ENCODE results near the gene MSLN. TPM values are rescaled to one million over a fixed set of nuclear protein-coding genes. Genes with fewer than 3 reads are reported as not detected.

MSLN gene
- total RNA-seq, 2 experiments from 2014 or later = not detected

DNA sequence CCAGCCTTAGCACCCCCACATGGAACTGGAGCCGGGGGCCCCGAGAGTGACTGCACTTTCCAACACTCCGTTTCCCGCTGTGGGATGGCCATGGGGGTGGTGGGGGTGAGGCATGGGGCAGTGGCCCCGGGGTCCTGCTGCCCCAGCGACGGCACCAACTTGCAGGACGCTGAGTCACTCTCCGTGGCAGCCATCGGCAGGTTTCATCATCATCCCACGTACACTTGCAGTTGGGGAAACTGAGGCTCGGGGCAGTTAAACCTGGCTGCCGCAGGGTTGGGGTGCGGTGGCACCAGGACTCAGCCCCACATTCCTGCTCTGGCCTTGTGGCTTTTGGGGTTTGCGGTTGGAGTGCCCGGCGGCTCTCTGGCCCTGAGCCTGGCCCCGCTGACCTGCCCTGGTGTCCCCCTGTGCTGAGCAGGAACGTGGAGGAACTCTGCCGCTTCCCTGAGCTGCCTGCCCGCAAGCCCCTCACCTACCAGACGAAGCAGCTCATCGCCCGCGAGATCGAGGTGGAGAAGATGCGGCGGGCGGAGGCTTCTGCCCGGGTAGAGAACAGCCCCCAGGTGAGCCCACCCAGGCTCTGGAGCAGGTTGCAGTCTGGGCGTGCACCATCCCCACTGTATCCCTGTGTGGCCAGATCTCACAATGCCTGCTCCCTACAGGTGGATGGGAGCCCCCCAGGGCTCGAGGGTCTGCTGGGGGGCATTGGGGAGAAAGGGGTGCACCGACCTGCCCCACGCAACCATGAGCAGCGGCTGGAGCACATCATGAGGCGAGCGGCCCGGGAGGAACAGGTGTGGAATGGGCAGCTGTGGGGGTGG lies 36.0 kb downstream of the MSLN start:
- Mint-ChIP-seq H3K27ac (no peak overlapping the region), H3K27me3 (no peaks in the 10 kb centered on the region), H3K4me1 (peaks cover 2% of the 10 kb centered on the region), H3K36me3 (ENCODE audit: low read depth) (peaks cover 19% of the 10 kb centered on the region), H3K4me3 (no peak overlapping the region), H3K9me3 (ENCODE audit: low read depth) (no peaks in the 10 kb centered on the region)
- intact Hi-C loops (cut with DNase I, micrococcal nuclease) = no loop called here
- no peak for DNase-seq
- ChIA-PET CTCF (no interaction called here), POLR2A (no interaction called here)
- ATAC-seq = no peak

DNA sequence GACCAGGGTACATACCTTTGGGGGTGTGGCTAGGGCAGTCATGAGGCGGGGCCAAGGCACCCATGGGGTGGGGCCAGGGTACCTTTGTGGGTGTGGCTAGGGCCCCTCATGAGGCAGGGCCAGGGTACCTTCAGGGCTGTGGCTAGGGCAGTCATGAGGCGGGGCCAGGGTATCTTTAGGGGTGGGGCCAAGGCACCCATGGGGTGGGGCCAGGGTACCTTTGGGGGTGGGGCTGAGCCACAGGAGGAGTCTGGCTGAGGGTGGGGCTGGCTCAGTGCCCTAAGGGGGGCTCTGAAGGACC lies 36.5 kb downstream of the MSLN start:
- CTCF ChIA-PET = no interaction called here
- Mint-ChIP-seq H3K27me3 (peaks cover 1% of the 10 kb centered on the region), H3K9me3 (ENCODE audit: low read depth) (no peaks in the 10 kb centered on the region), H3K4me1 (peaks cover 2% of the 10 kb centered on the region), H3K4me3 (no peak overlapping the region), H3K27ac (no peak overlapping the region), H3K36me3 (ENCODE audit: low read depth) (peaks cover 15% of the 10 kb centered on the region)
- ATAC-seq (peak; percentile 71), DNase-seq (peak; percentile 58)
- POLR2A ChIA-PET = no interaction called here
- intact Hi-C loops (cut with DNase I, micrococcal nuclease) = no loop called here

DNA sequence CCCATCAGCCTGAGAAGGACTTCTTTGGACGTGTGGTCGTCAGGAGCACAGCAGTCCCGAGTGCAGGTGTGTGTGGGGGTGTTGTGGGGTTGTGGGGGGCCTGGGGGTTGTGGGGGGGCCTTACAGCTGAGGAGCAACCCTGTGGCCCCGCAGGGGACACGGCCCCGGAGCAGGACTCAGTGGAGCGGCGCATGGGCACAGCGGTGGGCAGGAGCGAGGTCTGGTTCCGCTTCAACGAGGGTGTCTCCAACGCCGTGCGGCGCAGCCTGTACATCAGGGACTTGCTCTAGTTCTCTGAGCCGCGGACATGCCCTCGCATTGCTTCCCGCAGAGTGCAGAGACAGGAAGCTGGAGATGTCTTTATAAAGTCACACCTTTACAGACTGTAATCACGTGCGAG lies 37.2 kb downstream of the MSLN start:
- ATAC-seq (no peak), DNase-seq (no peak)
- Mint-ChIP-seq H3K4me3 (no peak overlapping the region), H3K27ac (no peak overlapping the region), H3K9me3 (ENCODE audit: low read depth) (no peaks in the 10 kb centered on the region), H3K4me1 (peaks cover 2% of the 10 kb centered on the region), H3K36me3 (ENCODE audit: low read depth) (peaks cover 15% of the 10 kb centered on the region), H3K27me3 (peaks cover 2% of the 10 kb centered on the region)
- intact Hi-C loops (cut with DNase I, micrococcal nuclease) = no loop called here
- CTCF ChIA-PET = no interaction called here
- POLR2A ChIA-PET = no interaction called here

DNA sequence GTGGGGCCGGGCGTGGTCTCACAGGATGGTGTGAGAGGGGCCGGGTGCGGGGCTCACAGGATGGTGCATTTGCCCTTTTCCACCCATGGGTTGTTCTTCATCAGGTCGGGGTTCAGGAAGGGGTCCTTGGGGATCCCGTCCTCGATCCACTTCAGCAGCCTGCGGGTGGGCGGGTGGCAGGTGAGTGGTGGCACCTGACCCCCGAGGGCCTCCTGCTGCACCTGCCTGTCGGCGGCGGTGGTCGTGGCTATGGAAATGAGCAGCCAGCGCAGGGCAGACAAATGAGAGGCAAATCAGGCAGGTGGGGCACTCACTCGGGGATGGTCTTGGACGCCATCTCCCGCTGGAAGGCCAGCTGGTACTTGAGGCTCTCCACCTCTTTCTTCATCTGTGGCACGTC lies 38.1 kb downstream of the MSLN start:
- DNase-seq (no peak), ATAC-seq (no peak)
- Mint-ChIP-seq H3K27me3 (peaks cover 2% of the 10 kb centered on the region), H3K36me3 (ENCODE audit: low read depth) (peaks cover 15% of the 10 kb centered on the region), H3K4me1 (peaks cover 2% of the 10 kb centered on the region), H3K9me3 (ENCODE audit: low read depth) (no peaks in the 10 kb centered on the region), H3K27ac (no peak overlapping the region), H3K4me3 (no peak overlapping the region)
- intact Hi-C loops (cut with DNase I, micrococcal nuclease) = no loop called here
- ChIA-PET CTCF (no interaction called here), POLR2A (no interaction called here)

DNA sequence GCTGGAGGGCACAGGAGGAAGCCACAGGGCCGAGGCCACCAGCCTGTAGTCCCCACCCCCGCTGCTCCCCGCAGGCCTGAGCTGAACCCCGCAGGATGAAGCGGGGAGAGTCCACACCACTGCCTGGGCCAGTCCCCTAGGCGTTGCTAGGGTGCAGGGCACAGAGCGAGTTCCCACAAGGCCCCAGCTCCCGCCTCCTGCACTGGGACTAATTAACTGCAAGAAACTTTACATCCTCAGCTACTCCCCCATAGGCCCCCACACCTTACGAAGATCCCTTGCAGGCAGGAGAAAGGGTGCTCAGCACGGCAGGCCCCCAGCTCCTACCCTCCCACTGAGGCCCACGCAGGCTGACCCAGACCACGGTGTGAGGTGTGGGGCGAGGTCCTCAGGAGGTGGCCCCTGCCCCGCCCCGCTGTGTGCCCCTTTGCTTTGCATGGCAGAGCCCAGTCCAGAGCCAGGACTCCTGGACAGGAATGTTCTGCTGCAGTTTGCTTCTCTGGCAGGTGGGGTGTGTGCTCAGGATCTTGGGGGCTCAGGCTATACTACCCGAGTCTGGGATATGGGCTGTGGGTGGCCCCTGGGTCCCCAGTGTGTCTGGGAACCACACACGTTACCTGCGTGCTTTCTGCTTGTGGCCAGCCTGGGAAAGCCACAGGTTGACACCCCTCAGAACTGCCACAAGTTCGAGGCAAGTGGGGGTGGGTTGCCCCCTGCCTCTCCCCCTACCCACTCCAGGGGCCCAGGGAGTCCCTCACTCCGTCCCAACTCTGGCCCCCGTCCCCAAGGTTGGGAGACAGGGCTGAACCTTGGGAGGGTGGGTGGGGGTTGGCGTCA lies 38.8 kb downstream of the MSLN start:
- ChIA-PET CTCF (no interaction called here), POLR2A (no interaction called here)
- Mint-ChIP-seq H3K27me3 (peaks cover 2% of the 10 kb centered on the region), H3K4me3 (no peak overlapping the region), H3K9me3 (ENCODE audit: low read depth) (no peaks in the 10 kb centered on the region), H3K36me3 (ENCODE audit: low read depth) (peaks cover 15% of the 10 kb centered on the region), H3K4me1 (peaks cover 2% of the 10 kb centered on the region), H3K27ac (no peak overlapping the region)
- DNase-seq = no peak
- no peak for ATAC-seq
- intact Hi-C loops (cut with DNase I, micrococcal nuclease) = no loop called here

DNA sequence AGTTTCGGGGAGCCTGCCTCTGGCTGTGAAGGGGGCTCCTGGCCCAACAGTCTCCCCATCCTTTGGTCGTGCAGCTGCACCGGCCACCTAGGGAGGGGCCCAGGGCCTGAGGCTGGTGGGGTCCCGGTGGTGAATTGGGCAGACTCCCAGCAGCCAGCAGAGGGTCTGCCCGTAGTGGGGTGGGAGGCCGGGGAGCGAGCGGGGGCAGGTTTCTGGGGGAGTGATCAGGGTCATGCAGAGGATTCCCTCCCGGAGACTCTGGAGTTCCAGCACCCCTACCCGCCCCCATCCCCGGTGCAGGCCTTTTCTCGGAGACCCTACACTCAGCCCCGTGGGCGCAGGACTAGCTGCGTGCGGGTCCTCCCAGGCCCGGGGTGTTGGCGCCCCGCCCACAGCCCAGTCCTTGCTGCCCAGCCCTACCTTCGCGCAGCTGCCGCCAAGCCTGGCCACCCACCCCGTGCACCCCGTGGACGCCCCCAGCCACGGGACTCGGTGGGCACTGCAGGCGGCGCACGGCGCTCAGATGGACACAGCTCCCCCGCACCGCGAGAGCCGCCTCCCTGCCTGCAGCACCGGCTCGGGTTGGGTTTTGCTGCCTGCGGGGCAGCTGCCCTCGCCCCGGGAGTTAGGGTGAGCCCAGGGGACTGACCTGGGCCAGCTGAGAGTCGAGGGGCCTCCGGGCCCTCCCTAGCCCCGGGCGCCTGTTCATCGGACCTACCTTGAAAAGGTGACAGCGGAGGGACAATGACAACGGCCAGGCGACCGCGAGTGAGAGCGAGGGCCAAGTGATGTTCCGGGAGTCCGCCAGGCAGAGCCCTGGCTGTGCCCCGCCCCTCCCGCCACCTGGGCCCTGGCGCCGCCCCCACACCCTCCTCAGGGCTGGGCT lies 39.7 kb downstream of the MSLN start, which contains the start of gene GNG13:
Gene GNG13 (minus strand): TSS at position 787 of the 886 bp plus-strand sequence. CDS start 1,657 bp downstream, outside the sequence.
- Mint-ChIP-seq H3K27me3 (peaks cover 2% of the 10 kb centered on the region), H3K9me3 (ENCODE audit: low read depth) (no peaks in the 10 kb centered on the region), H3K4me3 (no peak within 1 kb of the TSS), H3K27ac (no peak within 1 kb of the TSS), H3K4me1 (peaks cover 2% of the 10 kb centered on the region), H3K36me3 (ENCODE audit: low read depth) (peaks cover 15% of the 10 kb centered on the region)
- intact Hi-C loops (cut with DNase I, micrococcal nuclease) = no loop called here
- ChIA-PET POLR2A (interaction anchor here (0.6 kb wide), 1 partner anchor 80 kb away, joined by 3 read pairs; no protein-coding TSS in a partner anchor), CTCF (interaction anchor here (1.6 kb wide), 1 partner anchor 12 kb away, joined by 5 read pairs; the partner anchor contains the start of genes CHTF18 and RPUSD1)
- DNase-seq = no peak
- peak; percentile 20 for ATAC-seq

DNA sequence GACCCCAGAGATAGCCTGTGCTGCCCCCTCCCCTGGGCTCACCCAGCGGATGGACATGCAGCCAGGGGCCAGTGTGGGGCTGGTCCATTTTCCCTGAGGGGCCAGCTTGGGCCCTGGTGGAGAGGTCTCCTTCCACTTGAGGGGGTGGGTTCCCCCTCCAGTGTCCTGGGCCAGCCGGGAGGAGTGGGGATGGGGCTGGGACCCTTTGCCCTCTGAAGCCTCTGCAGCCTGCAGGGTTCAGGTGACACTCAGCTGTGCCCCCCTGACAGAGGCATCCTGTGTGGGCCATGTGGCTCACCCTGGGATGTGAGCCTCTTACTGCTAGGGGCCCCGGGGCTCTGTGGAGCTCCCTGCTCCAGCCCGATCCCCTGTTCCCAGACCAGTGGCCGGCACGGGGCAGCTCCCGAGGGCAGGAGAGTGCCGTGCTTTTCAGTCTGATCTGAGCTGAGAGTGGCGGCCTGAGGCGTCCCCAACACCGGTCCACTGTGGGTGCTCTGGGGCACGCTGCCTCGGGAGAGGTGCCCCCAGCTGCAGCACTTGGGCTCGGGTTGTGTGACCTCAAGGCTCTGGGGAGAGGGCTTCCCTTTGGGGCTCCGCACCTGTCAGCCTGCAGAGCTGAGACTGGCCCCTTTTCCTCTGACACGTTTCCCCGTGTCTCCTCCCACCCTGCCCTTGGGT lies 40.4 kb downstream of the MSLN start:
- POLR2A ChIA-PET = no interaction called here

DNA sequence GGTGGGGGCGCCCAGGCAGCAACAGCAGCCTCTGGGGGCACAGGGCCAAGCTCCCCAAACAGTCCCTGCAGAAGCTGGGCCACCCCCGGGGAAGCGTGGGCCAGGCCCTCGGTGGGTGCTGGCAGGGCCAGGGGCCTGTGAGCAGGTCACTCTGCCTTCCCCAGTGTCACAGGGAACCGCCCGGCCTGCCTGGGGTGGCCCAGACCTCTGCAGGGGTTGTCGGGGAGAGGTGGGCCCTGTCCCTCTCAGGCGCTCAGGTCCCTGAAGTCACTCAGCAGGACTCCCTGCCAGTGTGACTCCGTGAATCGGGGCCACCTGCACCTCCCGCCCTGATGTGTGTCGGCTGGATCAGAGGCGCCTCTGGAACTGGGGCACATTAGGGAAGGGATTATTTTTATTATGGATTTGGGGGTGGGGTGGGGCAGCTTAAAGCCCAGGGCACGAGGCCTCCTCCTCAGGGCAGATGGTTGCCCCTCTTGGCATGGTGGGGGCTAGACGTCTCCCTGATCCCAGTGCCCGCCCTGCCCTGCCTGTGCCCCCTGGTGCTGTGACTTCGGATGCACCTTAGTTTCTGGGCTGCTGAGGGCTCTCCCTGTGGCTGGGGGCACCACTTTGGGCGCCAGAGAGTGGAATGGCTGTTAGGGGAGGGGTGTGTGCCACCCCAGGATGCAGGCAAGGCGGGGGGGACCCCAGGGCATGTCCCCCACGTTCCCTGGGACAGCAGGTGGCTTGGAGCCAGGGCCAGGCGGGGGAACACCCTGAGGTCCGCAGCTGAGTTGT lies 41.2 kb downstream of the MSLN start:
- DNase-seq = no peak
- intact Hi-C loops (cut with DNase I, micrococcal nuclease) = no loop called here
- no peaks in the 10 kb centered on the region for H3K4me1 Mint-ChIP-seq
- CTCF ChIA-PET = interaction anchor here (1.6 kb wide), 1 partner anchor 13 kb away, joined by 5 read pairs; the partner anchor contains the start of genes CHTF18 and RPUSD1
- H3K27me3 Mint-ChIP-seq = peaks cover 2% of the 10 kb centered on the region
- POLR2A ChIA-PET = no interaction called here
- peaks cover 9% of the 10 kb centered on the region for H3K36me3 Mint-ChIP-seq (ENCODE audit: low read depth)
- ATAC-seq = no peak
- H3K9me3 Mint-ChIP-seq (ENCODE audit: low read depth) = no peaks in the 10 kb centered on the region
- H3K27ac Mint-ChIP-seq = no peak overlapping the region
- no peak overlapping the region for H3K4me3 Mint-ChIP-seq

More for the DNA sequence above, 40.4 kb downstream of the MSLN start:
- Mint-ChIP-seq H3K36me3 (ENCODE audit: low read depth) (peaks cover 12% of the 10 kb centered on the region), H3K27ac (no peak overlapping the region), H3K9me3 (ENCODE audit: low read depth) (no peaks in the 10 kb centered on the region), H3K27me3 (peaks cover 2% of the 10 kb centered on the region), H3K4me3 (no peak overlapping the region), H3K4me1 (no peaks in the 10 kb centered on the region)
- DNase-seq = no peak
- CTCF ChIA-PET = interaction anchor here (1.6 kb wide), 1 partner anchor 12 kb away, joined by 5 read pairs; the partner anchor contains the start of genes CHTF18 and RPUSD1
- no peak for ATAC-seq
- intact Hi-C loops (cut with DNase I, micrococcal nuclease) = no loop called here

DNA sequence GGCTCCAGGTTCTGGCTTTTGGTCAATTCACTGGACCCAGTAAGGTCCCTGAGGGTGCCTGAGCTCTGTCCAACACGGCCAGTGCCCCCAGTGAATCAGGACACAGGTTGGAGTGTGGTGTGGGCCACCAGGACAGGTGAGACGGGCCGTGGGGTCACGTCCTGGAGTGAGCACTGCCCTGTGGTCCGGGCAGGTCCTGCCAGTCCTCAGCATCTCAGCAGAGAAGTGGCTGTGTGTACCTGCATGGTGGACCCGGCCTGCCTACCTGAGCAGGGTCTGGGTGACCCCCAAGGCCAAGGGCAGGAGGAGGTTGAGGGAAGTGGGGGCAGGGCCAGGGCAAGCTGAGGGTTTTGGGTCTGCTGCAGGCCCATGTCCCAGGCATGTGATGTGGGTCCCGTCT lies 41.9 kb downstream of the MSLN start:
- Mint-ChIP-seq H3K27me3 (peaks cover 2% of the 10 kb centered on the region), H3K4me3 (no peak overlapping the region), H3K36me3 (ENCODE audit: low read depth) (peaks cover 5% of the 10 kb centered on the region), H3K27ac (no peak overlapping the region), H3K9me3 (ENCODE audit: low read depth) (no peaks in the 10 kb centered on the region), H3K4me1 (no peaks in the 10 kb centered on the region)
- ATAC-seq (no peak), DNase-seq (no peak)
- ChIA-PET POLR2A (no interaction called here), CTCF (no interaction called here)
- intact Hi-C loops (cut with DNase I, micrococcal nuclease) = no loop called here

DNA sequence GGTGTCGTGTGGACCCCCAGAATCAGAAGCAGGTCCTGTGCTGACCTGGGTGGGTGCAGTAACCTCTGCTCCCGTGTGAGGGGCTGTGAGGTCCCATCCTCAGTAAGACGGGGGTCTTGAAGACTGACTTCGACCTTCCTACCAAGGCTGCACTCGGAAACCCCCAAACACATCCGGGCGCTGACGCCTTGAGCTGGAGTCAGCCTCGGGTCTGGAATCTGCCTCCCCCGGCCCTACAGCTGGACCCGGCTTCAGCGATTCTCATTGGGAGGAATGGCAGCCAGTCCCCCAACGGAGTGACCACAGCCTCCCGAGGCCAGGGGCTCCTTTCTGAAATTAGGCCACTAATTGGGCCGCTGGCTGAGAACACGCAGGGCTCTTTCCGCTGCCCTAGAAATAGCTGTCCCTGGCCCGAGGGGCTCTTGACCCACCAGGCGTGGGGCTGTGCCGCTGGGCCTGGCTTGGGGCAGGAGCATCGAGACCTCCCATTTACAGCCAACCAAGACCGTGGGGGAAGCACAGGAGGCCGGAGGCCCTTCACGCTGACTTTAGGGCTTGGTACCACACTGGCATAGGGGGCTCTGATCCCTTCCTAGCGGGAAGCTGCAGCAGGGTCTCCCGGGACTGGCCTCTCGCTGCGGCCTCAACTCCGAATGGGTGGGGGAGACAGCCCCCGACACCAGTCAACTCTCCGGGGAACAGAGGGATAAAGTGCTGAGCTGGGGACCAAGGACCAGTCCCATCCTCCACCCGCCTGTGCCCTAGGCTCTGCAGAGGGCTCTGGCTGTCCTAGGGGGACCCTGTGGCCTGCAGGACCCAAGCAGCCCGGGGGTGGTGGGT lies 42.6 kb downstream of the MSLN start:
- intact Hi-C loops (cut with DNase I, micrococcal nuclease) = no loop called here
- no peaks in the 10 kb centered on the region for H3K9me3 Mint-ChIP-seq (ENCODE audit: low read depth)
- no peak for DNase-seq
- H3K36me3 Mint-ChIP-seq (ENCODE audit: low read depth) = peaks cover 2% of the 10 kb centered on the region
- peaks cover 2% of the 10 kb centered on the region for H3K27me3 Mint-ChIP-seq
- no peak overlapping the region for H3K27ac Mint-ChIP-seq
- CTCF ChIA-PET = no interaction called here
- peaks cover 3% of the 10 kb centered on the region for H3K4me1 Mint-ChIP-seq
- POLR2A ChIA-PET = no interaction called here
- no peak overlapping the region for H3K4me3 Mint-ChIP-seq
- no peak for ATAC-seq
